ENCODE results near the gene LASP1. TPM values are rescaled to one million over a fixed set of nuclear protein-coding genes. Genes with fewer than 3 reads are reported as not detected.

LASP1 gene
- polyA plus RNA-seq, 1 donor from 2014 or later, result 56.3 TPM

DNA sequence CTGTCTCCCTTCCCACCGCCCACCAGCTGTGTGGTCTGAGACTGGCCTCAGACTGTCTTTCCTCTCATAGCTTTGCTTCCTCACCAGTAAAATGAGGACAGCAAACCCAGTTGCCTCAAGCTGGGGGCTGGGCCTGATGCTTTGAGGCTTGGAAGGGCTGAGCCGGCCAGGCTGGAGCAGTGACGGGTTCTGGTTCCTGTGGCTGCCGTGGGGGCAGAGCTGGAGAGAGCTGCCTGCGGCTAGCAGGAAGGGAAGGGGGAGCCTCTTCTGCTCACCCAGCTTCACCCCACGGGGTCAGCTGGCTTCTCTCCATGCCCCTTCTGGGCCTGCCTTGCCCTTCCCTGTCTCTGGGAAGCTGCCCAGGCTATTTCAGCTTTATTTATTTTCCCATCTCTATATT, 23.7 kb downstream of the LASP1 start:
- Histone ChIP-seq H3K4me2 (ENCODE audit: low read length) (no peak overlapping the region), H3K9me3 (ENCODE audit: low read length) (no peaks in the 10 kb centered on the region), H3K4me3 (ENCODE audit: low read length) (no peak overlapping the region), H3K36me3 (ENCODE audit: insufficient read depth, low read length) (peaks cover 3% of the 10 kb centered on the region), H3K9me2 (ENCODE audit: insufficient read depth, low read length) (no peaks in the 10 kb centered on the region), H3F3A (ENCODE audit: insufficient read depth, low read length, poor library complexity, severe bottlenecking) (no peaks in the 10 kb centered on the region), H3K79me2 (replicated peaks; ENCODE audit: insufficient read depth, low read length) (peaks cover 13% of the 10 kb centered on the region), H3K27ac (ENCODE audit: low read length) (no peak overlapping the region), H3K9ac (ENCODE audit: low read length) (no peak overlapping the region), H4K20me1 (ENCODE audit: insufficient read depth) (no peaks in the 10 kb centered on the region), H2AFZ (ENCODE audit: low read depth, low read length) (no peak overlapping the region), H3K27me3 (ENCODE audit: insufficient read depth, low read depth, low read length) (no peaks in the 10 kb centered on the region)
- TF ChIP-seq SMC3 (conservative IDR thresholded peaks at IDR 0.05; ENCODE audit: poor library complexity), result no peak
- no peak for TF ChIP-seq POLR2AphosphoS5 (IDR thresholded peaks at IDR 0.05)
- TF ChIP-seq EZH2 (IDR thresholded peaks at IDR 0.05; ENCODE audit: borderline replicate concordance, insufficient read depth, low read length, poor library complexity, severe bottlenecking), result no peak
- no peak for TF ChIP-seq MXI1 (conservative IDR thresholded peaks at IDR 0.05; ENCODE audit: poor library complexity, severe bottlenecking)
- TF ChIP-seq TAF1 (IDR thresholded peaks at IDR 0.05; ENCODE audit: low read depth), result no peak
- TF ChIP-seq RAD21 (conservative IDR thresholded peaks at IDR 0.05), result no peak
- TF ChIP-seq, protein P1, sequence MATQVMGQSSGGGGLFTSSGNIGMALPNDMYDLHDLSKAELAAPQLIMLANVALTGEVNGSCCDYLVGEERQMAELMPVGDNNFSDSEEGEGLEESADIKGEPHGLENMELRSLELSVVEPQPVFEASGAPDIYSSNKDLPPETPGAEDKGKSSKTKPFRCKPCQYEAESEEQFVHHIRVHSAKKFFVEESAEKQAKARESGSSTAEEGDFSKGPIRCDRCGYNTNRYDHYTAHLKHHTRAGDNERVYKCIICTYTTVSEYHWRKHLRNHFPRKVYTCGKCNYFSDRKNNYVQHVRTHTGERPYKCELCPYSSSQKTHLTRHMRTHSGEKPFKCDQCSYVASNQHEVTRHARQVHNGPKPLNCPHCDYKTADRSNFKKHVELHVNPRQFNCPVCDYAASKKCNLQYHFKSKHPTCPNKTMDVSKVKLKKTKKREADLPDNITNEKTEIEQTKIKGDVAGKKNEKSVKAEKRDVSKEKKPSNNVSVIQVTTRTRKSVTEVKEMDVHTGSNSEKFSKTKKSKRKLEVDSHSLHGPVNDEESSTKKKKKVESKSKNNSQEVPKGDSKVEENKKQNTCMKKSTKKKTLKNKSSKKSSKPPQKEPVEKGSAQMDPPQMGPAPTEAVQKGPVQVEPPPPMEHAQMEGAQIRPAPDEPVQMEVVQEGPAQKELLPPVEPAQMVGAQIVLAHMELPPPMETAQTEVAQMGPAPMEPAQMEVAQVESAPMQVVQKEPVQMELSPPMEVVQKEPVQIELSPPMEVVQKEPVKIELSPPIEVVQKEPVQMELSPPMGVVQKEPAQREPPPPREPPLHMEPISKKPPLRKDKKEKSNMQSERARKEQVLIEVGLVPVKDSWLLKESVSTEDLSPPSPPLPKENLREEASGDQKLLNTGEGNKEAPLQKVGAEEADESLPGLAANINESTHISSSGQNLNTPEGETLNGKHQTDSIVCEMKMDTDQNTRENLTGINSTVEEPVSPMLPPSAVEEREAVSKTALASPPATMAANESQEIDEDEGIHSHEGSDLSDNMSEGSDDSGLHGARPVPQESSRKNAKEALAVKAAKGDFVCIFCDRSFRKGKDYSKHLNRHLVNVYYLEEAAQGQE (IDR thresholded peaks at IDR 0.05; ENCODE audit: borderline replicate concordance), result no peak
- TF ChIP-seq, protein P2, sequence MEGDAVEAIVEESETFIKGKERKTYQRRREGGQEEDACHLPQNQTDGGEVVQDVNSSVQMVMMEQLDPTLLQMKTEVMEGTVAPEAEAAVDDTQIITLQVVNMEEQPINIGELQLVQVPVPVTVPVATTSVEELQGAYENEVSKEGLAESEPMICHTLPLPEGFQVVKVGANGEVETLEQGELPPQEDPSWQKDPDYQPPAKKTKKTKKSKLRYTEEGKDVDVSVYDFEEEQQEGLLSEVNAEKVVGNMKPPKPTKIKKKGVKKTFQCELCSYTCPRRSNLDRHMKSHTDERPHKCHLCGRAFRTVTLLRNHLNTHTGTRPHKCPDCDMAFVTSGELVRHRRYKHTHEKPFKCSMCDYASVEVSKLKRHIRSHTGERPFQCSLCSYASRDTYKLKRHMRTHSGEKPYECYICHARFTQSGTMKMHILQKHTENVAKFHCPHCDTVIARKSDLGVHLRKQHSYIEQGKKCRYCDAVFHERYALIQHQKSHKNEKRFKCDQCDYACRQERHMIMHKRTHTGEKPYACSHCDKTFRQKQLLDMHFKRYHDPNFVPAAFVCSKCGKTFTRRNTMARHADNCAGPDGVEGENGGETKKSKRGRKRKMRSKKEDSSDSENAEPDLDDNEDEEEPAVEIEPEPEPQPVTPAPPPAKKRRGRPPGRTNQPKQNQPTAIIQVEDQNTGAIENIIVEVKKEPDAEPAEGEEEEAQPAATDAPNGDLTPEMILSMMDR (IDR thresholded peaks at IDR 0.05; ENCODE audit: poor library complexity, severe bottlenecking), result no peak
- no peak for TF ChIP-seq EP300 (conservative IDR thresholded peaks at IDR 0.05; ENCODE audit: poor library complexity, severe bottlenecking)

DNA sequence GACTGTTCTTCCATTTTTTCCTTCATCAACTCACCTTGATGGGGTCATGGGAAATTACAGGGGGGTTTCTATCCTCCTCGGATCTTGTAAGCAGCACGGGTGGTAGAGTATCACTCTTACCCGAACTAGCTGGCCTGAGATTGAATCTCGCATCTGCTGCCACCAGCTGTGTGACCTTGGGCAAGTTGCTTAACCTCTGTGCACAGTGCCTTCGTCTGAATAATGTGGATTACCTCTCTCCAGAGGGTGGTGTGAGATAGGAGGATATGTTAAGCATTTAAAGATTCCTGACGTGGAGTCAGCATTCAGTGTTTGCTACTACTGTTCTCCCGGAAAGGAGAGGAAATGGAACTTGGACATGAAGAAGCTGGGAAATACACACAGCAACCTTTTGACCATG, 24.4 kb downstream of the LASP1 start:
- no peaks in the 10 kb centered on the region for H3K9me3 ChIP-seq (ENCODE audit: low read length)
- H3K27ac ChIP-seq (ENCODE audit: low read length), result no peak overlapping the region
- no peaks in the 10 kb centered on the region for H4K20me1 ChIP-seq (ENCODE audit: insufficient read depth)

More for the DNA sequence above, 24.4 kb downstream of the LASP1 start:
- peaks cover 6% of the 10 kb centered on the region for H3K79me2 ChIP-seq (replicated peaks; ENCODE audit: insufficient read depth, low read length)
- no peaks in the 10 kb centered on the region for H3K9me2 ChIP-seq (ENCODE audit: insufficient read depth, low read length)
- no peaks in the 10 kb centered on the region for H3K27me3 ChIP-seq (ENCODE audit: insufficient read depth, low read depth, low read length)
- no peak overlapping the region for H3K9ac ChIP-seq (ENCODE audit: low read length)
- H3K36me3 ChIP-seq (ENCODE audit: insufficient read depth, low read length), result peaks cover 3% of the 10 kb centered on the region
- no peak overlapping the region for H2AFZ ChIP-seq (ENCODE audit: low read depth, low read length)
- H3K4me3 ChIP-seq (ENCODE audit: low read length), result no peak overlapping the region
- no peak overlapping the region for H3K4me2 ChIP-seq (ENCODE audit: low read length)
- no peak for TF ChIP-seq EP300 (conservative IDR thresholded peaks at IDR 0.05; ENCODE audit: poor library complexity, severe bottlenecking)
- TF ChIP-seq, protein P2 (IDR thresholded peaks at IDR 0.05; ENCODE audit: poor library complexity, severe bottlenecking), result no peak
- no peak for TF ChIP-seq RAD21 (conservative IDR thresholded peaks at IDR 0.05)
- no peak for TF ChIP-seq MXI1 (conservative IDR thresholded peaks at IDR 0.05; ENCODE audit: poor library complexity, severe bottlenecking)
- TF ChIP-seq SMC3 (conservative IDR thresholded peaks at IDR 0.05; ENCODE audit: poor library complexity), result no peak
- TF ChIP-seq, protein P1 (IDR thresholded peaks at IDR 0.05; ENCODE audit: borderline replicate concordance), result no peak
- TF ChIP-seq POLR2AphosphoS5 (IDR thresholded peaks at IDR 0.05), result no peak
- no peak for TF ChIP-seq EZH2 (IDR thresholded peaks at IDR 0.05; ENCODE audit: borderline replicate concordance, insufficient read depth, low read length, poor library complexity, severe bottlenecking)
- TF ChIP-seq TAF1 (IDR thresholded peaks at IDR 0.05; ENCODE audit: low read depth), result no peak
- no peaks in the 10 kb centered on the region for H3F3A ChIP-seq (ENCODE audit: insufficient read depth, low read length, poor library complexity, severe bottlenecking)

Measured in neural cell (in vitro differentiated cells).